ENCODE data around the gene L1TD1.

Gene L1TD1

GRCh38 chr1:62245201-62245600, 50.6 kb downstream of the L1TD1 start:
- TF ChIP-seq FOXK2 (IDR thresholded peaks at IDR 0.05) = no peak
- ChIA-PET POLR2A (no interaction called here), CTCF (no interaction called here)
- no peak for DNase-seq (ENCODE audit: extremely low spot score)

GRCh38 chr1:62247391-62248168, 52.9 kb downstream of the L1TD1 start:
- no peak for DNase-seq (ENCODE audit: extremely low spot score)
- ChIA-PET POLR2A (no interaction called here), CTCF (interaction anchor here (0.6 kb wide), 1 partner anchor 1272 kb away, joined by 3 read pairs; no protein-coding TSS in a partner anchor)
- TF ChIP-seq BHLHE40 (IDR thresholded peaks at IDR 0.05; ENCODE audit: borderline replicate concordance) (no peak), L3MBTL2 (conservative IDR thresholded peaks at IDR 0.05) (no peak), ELF4 (IDR thresholded peaks at IDR 0.05) (no peak), HDGF (IDR thresholded peaks at IDR 0.05; ENCODE audit: borderline replicate concordance) (no peak), CTBP1 (IDR thresholded peaks at IDR 0.05; ENCODE audit: borderline replicate concordance) (no peak), FOXM1 (IDR thresholded peaks at IDR 0.05; ENCODE audit: borderline replicate concordance) (no peak), FOXA1 (IDR thresholded peaks at IDR 0.05) (no peak), SP1 (IDR thresholded peaks at IDR 0.05) (no peak)

DNA sequence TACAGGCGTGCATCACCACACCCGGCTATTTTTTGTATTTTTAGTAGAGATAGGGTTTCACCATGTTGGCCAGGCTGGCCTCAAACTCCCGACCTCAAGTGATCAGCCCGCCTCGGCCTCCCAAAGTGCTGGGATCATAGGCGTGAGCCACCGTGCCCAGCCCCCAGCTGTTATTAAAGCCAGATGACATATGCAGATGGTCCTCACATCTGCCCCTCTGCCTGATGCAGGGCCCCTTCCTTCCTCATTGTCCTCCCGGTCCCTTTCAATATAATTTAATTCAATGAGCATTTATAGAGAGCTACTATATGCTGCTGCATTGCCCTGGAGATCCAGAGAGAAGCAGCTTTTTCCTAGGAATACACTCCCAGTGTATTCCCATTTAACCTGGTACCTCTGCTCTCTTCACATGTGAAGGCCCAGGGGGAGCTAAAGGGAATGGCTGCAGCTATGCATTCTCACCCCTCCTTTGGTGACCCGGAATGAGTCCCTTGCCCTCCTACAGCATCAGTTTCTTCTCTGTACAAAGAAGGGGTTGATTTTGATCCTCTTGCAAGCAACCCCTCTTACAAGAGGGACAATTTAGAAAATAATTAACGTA, 55.6 kb downstream of the L1TD1 start:
- no peak for DNase-seq (ENCODE audit: extremely low spot score)
- POLR2A ChIA-PET = no interaction called here
- CTCF ChIA-PET = no interaction called here
- TF ChIP-seq FOXA1 (IDR thresholded peaks at IDR 0.05) (no peak), L3MBTL2 (conservative IDR thresholded peaks at IDR 0.05) (no peak), TARDBP (IDR thresholded peaks at IDR 0.05) (no peak), CTBP1 (IDR thresholded peaks at IDR 0.05; ENCODE audit: borderline replicate concordance) (no peak), FOXK2 (IDR thresholded peaks at IDR 0.05) (no peak)

GRCh38 chr1:62259551-62259950, 64.9 kb downstream of the L1TD1 start:
- CTCF ChIA-PET = no interaction called here
- TF ChIP-seq NFRKB (IDR thresholded peaks at IDR 0.05) (no peak), SUZ12 (IDR thresholded peaks at IDR 0.05) (no peak), ELF4 (IDR thresholded peaks at IDR 0.05) (no peak), FOXM1 (IDR thresholded peaks at IDR 0.05; ENCODE audit: borderline replicate concordance) (no peak), FOXK2 (IDR thresholded peaks at IDR 0.05) (no peak), HDGF (IDR thresholded peaks at IDR 0.05; ENCODE audit: borderline replicate concordance) (no peak)
- no peak for DNase-seq (ENCODE audit: extremely low spot score)
- POLR2A ChIA-PET = no interaction called here

GRCh38 chr1:62260688-62261087, 66.0 kb downstream of the L1TD1 start:
- no peak for DNase-seq (ENCODE audit: extremely low spot score)
- ChIA-PET POLR2A (no interaction called here), CTCF (no interaction called here)
- TF ChIP-seq ELF4 (IDR thresholded peaks at IDR 0.05) (no peak), CTBP1 (IDR thresholded peaks at IDR 0.05; ENCODE audit: borderline replicate concordance) (no peak), FOXM1 (IDR thresholded peaks at IDR 0.05; ENCODE audit: borderline replicate concordance) (no peak)
